ENCODE data around the gene ITGB6.
A peak's percentile ranks its signal among the peaks of the same experiment; 100 is the strongest.
"Not testable (repeated sequence)": the region's sequence is repeated elsewhere in the genome, so short reads cannot be mapped to it uniquely, and the experiment has no call there.

ITGB6 gene

GRCh38 chr2:160139991-160140390 is 60.1 kb downstream of the ITGB6 start:
- peak; percentile 70 for DNase-seq

- no peak for DNase-seq
These were observed 60.7 kb downstream of the ITGB6 start for GRCh38 chr2:160139350-160139749.

- DNase-seq = no peak
These were observed 61.7 kb downstream of the ITGB6 start for GRCh38 chr2:160138406-160138805.

- no peak for DNase-seq
These were observed 62.6 kb downstream of the ITGB6 start for GRCh38 chr2:160137464-160137863.

- no peak for DNase-seq
These were observed 67.3 kb downstream of the ITGB6 start for GRCh38 chr2:160132761-160133160.

GRCh38 chr2:160126756-160127155 is 73.3 kb downstream of the ITGB6 start:
- no peak for DNase-seq

GRCh38 chr2:160126315-160126714 is 73.8 kb downstream of the ITGB6 start:
- DNase-seq = no peak

- no peak for DNase-seq
These were observed 74.2 kb downstream of the ITGB6 start for GRCh38 chr2:160125828-160126227.

GRCh38 chr2:160125366-160125765 is 74.7 kb downstream of the ITGB6 start:
- DNase-seq = no peak

GRCh38 chr2:160124571-160124970 is 75.5 kb downstream of the ITGB6 start:
- no peak for DNase-seq

- not testable (repeated sequence) for DNase-seq
These were observed 85.4 kb downstream of the ITGB6 start for GRCh38 chr2:160114721-160115120.

- DNase-seq = peak; percentile 23
These were observed 86.1 kb downstream of the ITGB6 start for GRCh38 chr2:160114020-160114419.

- DNase-seq = no peak
These were observed 87.9 kb downstream of the ITGB6 start for GRCh38 chr2:160111951-160112798.

GRCh38 chr2:160110674-160111239 is 89.3 kb downstream of the ITGB6 start:
- DNase-seq = no peak

GRCh38 chr2:160109939-160110673 is 90.0 kb downstream of the ITGB6 start:
- DNase-seq = peak; percentile 81

GRCh38 chr2:160109243-160109642 is 90.8 kb downstream of the ITGB6 start:
- no peak for DNase-seq

GRCh38 chr2:160108646-160109045 is 91.4 kb downstream of the ITGB6 start:
- DNase-seq = no peak

- DNase-seq = no peak
These were observed 94.7 kb downstream of the ITGB6 start for GRCh38 chr2:160105366-160105765.

- DNase-seq = no peak
These were observed 96.0 kb downstream of the ITGB6 start for GRCh38 chr2:160104115-160104514.

GRCh38 chr2:160097326-160097725 is 102.7 kb downstream of the ITGB6 start:
- DNase-seq = no peak

- DNase-seq = no peak
These were observed 103.7 kb downstream of the ITGB6 start for GRCh38 chr2:160096409-160096808.

GRCh38 chr2:160092445-160092844 is 107.6 kb downstream of the ITGB6 start:
- no peak for DNase-seq

GRCh38 chr2:160091381-160091780 is 108.7 kb downstream of the ITGB6 start:
- peak; percentile 19 for DNase-seq
